HG03175 (cell line): ENCODE measurements around the gene CD99.

Source experiments
- ATAC-seq: cut with Tn5 transposase; IDR thresholded peaks from one replicate; pipeline ENCODE4 v1.9.1; 2021; ENCODE audit warnings: mild to moderate bottlenecking, moderate library complexity; ENCODE audit not compliant: unreplicated experiment

CD99 gene

DNA sequence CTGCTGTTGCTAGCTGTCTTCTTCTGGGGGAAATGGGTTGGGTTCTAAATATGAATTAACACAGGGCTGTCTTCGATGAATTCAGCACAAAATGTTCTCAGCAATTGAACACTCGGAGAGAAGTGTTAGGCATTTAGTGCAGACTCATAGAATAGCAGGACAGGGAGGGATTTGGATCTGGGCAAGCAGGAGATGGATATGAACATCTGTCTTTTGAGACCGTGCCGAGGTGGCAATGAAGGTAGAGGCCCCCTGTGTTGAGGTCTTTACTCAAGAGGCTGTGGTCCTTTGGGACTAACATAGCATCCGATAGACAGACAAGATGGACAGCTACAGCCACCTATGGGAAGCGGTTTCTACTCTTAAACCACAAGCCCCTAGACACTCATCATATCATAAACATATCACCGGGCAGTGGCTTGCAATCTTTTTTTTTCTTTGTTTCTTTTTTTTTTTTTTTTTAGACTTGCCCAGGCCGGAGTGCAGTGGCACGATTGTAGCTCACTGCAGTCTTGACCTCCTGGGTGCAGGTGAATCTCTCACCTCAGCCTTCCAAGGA lies 6.7 kb downstream of the CD99 start:
- peak; percentile 44 for ATAC-seq

DNA sequence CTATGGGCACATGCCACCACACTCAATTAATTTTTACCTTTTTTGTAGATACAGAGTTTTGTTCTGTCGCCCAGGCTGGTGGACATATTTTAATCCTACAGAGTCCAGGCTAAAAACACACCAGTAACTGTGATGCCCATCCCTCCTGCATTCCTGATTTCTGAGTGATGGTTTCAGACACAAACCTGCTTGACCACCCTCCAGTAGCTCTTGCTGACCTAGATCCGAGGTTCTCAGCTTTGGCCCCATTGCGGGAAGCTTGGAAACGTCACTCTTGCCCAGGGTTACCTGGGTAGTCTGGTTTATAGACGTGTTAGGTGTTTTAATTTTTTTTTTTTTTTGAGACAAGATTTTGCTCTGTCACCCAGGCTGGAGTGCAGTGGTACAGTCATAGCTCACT lies 7.5 kb downstream of the CD99 start:
- no peak for ATAC-seq

DNA sequence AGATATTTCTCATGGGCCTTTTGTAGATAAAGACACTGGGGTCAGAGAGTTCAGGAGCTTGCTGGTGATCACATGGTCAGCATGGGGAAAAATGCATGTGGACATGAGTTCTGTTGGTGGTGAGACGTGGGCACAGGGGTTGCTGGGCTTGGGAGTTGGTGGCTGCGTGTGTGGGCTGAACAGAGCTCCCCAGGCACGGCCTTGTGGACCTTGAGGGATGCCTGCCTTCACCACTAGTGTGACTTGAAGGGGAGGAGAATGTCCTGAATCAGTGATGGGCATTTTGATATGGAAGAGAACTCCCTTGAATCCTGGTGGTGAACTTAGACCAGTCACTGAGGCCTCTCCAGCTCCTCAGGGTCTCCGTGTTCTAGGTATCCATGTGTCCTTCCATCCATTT lies 8.9 kb downstream of the CD99 start:
- ATAC-seq: no peak

DNA sequence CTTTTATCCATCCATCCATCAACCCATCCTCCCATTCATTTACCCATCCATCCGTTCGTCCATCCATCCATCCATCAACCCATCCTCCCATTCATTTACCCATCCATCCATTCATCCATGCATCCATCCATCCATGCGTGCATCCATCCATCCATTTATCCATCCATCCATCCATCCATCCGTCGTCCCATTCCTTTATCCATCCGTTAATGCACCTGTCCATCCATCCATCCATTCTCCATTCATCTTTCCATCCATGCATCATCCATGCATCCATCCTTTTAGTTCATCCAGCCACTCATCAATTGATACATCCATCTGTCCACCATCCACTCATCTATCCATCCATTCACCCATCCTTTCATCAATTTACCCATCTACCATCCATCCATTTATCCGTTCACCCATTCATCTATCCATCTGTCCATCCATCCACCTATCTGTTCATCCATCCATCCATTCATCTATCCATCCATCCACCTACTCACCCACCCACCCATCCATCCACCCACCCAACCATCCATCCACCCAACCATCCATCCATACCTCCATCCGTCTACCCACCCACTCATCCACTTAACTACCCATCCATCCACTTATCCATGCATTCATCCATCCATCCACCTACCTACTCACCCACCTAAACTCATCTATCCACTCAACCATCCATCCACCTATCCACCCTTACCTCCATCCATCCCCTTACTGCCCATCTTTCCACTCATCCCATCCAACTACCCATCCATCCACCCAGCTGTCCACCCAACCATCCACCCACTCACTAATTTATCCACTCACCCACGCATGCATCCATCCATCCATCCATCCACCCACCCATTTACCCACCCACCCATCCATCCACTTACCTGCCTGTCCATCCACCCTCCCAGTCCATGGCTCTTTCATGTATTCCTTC lies 9.6 kb downstream of the CD99 start:
- no peak for ATAC-seq

DNA sequence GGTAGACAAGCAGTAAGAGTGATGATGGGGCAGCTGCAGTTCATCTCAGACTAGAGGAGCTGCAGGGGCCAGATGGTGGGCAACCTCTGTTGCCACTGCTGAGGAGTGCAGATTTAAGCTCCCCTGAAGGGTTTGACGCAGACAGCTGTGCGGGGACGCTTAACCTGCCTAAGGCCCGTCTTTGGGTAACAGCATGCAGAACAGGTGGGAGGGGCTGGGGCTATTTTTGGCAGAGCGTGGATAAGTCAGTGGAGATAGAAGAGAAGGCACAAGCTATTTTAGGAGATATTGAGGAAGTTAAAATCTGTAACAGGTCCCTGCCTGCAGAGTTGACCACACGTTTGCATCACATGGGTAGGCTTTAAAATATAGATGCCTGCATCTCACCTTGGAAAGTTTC lies 10.5 kb downstream of the CD99 start:
- ATAC-seq: peak; percentile 22

DNA sequence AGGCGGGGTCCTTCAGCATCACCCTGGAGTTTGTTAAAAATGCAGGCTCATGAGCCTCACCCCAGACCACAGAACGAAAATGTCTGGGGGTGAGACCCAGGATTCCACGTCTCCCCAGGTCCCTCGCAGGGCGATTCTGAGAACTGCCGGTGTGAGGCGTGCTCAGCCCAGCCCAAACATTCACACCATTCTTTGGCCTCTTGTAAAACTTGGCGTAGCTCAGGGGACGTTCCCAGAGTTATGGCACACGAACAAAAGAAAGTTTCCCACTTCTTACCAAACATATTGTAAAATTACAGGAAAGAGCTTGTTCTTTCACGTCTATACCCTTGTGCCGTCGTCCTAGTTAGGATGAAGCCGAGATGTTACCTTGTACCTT lies 12.9 kb downstream of the CD99 start:
- no peak for ATAC-seq

DNA sequence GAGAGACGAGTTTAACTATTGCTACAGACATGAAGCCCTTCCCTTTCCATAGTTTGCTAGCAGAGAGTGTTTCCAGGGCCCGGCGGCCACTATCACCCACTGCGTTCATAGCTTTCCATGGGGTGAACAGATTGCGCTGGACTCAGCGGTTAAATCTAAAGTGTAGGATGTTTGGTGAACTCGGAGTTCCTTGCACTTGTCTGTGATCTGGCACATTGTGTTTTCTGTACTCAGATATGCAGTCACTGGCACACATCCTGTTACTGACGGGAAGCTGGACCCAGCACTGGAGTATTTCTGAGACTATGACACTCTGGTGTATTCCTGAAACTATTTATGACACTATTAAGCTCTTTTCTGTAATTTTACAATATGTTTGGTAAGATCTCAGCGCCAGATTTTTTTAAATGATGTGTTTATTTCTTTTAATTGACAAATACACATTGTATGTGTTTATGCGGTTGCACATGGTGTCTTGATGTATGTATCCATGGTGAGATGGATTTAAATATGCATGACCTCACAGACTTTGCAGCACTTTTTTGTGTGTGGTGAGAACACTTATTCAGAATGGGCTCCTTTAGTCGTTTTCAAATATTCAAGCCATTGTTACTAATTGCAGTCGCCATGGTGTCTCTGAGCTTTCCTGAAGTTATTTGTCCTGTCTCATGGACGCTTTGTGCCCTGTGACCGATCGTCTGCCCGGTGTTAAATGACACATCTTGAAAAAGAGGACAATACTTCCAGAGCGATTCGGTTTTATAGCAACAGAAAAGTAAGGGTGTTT lies 14.1 kb downstream of the CD99 start:
- no peak for ATAC-seq

DNA sequence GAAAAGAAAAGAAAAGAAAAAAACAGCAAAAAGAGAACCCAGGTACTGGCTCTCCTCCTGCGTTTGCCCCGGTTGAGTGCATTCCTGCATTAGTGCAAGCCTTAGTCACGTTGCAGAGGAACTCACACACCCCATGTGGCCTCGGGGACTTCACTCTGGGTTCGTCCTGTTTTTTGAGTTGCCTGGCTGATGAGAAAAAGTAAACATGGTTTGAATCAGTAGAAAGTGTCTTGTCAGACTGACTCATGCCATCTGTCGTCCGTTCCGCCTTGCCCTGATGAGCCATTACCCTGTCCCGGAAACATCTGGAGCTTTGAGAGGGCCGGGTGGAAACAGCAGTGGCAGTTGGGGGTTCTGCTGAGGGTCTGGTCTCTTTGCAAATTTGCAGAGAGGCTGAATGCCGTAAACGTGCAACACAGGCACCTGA lies 16.3 kb downstream of the CD99 start:
- peak; percentile 93 for ATAC-seq

DNA sequence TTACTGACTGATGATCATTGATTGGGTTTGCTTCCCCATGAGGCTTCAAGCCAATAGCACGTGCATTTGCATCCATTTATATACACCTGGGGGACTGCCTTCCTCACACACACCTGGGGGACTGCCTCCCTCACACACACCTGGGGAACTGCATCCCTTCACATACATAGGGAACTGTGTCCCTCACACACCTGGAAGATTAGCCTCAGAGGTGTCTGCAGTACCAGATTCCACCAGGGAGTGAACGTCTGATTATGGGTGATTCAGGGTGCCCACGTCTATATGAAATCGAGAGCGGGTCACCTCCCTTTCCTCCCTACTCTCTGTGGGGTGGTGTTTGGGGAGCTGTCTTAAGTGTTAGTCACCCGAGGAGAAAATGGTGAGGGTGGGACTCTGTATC lies 16.9 kb downstream of the CD99 start:
- ATAC-seq: no peak

DNA sequence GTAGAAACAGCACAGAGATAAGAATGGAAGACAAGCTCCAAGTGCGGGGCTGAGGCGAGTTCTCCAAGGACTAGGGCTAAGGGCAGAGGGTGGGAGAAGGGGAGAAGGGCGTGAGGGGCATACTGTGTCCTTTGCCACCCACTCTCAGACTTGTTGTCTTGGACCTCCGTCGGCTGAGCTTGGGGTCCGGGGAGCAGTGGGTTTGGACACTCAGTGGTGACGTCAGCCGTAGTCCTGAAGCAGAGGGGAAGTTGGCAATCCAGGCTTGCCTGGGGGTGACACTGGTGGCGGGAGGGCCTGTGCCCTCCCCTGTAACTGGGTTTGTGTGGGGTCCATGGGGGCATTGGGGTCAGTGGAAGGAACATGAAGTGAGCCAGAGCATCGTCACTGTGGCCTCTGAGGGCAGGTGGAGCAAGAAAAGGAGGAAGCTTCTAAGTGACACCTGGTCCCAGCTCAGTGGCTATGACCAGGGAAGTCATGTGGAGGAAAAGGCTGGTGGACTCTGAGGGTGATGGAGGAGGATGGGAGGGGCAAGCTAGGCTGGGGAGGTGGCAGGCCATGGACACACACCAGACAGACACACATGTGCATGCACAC lies 17.6 kb downstream of the CD99 start:
- no peak for ATAC-seq

DNA sequence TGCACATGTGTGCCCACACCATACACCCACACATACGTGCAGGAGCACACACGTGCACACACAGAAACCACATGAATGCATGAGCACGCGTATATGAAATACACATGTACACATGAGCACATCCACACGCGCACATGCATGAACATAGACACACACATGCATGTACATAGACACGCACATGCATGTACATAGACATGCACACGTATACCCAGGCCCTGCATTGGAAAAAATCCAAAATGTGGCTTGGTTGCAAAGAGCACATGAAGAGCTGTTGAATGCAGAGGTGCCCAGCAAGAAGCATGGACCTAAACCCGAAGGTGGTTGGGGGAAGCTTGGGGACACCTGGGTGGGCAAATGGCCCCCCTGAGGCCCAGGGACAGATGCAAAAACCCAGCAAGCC lies 18.5 kb downstream of the CD99 start:
- ATAC-seq: no peak

DNA sequence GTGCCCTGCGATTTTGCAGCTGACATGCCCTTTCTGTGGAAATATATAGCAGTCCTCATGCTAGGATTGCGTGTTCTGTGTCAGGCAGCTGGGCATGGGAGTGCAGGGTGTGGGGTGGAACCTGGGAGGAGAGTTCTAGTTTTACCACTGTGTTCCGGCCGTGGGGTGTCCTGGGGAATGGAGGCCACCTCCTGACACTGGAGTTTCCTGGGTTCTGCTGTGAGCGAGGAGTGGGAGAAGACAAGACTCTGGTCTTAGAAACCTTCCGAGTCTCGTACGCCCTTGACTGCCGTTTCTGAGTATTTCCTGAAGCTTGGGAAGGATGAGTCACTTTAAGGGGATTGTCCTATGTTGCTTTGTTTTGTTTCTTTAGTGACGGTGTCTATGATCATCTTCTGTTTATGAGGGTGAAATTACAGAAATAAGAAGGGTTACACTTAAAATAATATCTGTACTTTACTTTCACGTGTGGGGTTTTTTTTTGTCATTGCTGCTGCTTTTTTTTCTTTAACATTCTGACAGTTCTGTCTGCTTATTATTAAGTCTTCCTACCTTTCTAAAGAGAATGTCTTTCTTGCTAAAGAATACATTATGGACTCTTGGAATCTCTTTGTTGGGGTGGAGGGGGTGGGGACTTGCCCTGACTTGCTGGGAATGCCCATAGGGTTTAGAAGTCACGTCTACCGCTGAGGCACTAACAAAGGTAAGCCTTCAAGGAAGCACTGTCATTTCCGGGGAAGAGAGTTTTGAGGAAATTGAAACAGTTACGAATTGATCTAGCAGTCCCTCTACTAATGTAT lies 19.1 kb downstream of the CD99 start:
- no peak for ATAC-seq

DNA sequence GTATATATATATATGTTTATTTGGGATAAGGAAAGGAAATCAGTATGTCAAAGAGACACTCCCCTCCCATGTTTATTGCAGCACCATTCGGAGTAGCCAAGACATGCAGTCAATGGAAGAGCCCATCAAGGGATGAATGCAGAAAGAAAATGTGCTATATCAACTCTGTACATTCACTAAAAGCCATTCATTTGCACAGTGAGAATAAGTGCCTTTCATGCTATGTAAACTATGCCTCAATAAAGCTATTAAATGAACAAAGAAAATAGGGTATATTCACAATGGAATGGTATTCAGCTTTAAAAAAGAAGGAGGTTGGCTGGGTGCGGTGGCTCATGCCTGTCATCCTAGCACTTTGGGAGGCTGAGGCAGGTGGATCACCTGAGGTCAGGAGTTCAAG lies 20.3 kb downstream of the CD99 start:
- no peak for ATAC-seq

DNA sequence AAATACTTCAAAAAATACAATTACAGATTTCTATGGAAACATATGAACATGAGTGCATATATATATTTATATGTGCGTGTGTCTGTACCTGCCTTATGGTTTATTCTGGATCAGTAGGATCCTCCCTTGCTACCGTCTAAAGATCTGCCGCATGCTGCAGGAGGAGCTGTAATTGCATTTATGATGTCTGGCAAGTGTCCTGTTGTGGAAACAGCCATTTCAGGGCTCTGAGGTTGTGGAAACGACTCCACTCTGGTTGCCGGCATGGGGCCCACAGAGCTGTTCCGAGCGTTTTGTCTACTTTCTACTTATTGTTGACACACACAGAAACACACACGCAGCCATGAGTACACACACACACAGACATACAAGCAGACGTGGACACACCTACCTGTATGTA lies 21.3 kb downstream of the CD99 start:
- no peak for ATAC-seq

DNA sequence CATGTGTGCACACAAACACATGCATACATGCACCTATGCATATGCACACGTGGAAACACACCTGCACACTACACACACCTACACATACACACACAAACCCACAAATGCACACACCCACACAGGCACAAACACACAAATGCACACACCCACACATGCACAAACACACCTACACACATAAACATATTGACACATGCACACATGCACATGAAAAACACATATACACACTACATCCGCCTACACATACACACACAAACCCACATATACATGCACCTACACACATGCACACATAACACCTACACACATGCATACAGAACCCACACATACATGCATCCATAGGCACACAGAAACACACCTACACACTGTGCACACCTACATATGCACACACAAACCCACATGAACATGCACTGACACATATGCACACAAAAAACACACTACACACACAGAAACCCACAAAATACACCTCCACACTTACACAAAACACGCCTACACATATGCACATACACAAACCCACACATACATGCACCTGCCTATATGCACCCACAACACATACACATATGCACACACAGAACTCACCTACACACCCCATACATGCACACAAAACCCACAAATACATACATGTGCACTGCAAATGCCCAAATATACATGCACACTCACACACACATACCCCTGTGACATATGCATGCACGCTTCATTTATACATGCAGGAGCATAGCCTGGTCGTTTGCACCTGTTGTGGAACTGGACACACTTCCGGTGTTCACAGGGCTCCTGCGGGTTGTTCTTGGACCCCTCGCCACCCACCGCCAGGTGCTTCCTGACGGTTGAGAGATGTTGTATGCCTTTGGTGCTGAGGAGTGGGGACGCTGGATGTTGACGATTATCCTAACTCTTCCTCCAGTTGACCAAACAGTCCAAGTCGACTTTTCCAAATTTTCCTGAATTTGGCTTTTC lies 22.1 kb downstream of the CD99 start:
- ATAC-seq: no peak

DNA sequence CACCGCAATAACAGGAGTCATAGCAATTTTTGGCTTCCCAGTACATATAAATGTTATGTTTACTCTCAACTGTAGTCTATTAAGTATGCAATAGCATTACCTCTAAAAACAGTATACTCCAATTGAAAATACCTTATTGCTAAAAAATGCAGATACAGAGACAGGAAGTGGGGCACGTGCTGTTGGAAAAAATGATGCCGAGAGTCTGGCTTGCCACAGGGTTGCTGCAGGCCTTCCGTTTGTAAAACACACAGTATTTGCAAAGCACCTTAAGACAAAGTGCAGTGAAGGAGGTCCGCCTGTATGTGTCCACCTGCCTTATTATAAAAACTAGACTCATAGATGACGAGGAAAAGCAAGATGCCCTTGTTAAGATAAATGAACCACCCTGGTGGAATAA lies 23.5 kb downstream of the CD99 start:
- ATAC-seq: no peak

DNA sequence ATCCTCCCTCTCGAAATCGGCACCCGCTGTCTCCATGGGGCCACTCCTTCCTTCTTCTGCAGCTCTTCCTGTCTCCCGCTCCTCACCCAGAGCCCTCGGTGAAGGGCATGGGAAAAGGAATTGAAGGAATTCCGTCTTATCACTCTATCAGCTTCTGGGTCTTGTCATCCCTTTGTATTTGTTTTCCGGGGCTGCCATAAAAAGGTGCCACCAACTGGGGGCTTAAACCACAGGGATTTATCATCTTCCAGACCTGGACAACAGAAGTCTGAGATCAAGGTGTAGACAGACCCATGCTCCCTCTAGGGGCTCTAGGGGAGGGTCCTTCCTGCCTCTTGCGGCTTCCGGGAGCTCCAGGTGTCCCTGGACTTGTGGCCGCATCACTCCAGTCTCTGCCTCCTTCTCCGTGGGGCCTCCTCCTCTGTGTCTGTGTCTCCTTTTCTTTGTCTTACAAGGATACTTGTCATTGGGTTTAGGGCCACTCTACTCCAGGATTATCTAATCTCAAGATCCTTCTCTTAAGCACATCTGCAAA lies 24.0 kb downstream of the CD99 start:
- ATAC-seq: no peak

DNA sequence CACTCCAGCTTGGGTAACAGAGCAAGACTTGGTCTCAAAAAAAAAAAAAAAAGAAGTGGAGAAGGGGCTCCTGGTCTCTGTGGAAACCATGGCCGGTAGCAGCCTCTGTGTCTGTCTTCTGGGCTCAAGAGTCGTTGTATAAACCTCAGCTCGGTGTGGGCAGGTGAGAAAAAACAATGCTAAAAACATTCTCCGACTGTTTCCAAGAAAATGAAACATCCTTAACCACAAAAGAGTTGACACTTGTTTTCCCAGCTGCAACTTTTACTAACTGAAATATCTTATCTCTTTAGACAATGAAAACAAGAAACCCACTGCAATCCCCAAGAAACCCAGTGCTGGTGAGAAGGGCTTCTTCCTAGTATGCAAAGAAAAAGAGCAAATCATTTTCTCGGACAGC lies 26.2 kb downstream of the CD99 start:
- ATAC-seq: no peak

DNA sequence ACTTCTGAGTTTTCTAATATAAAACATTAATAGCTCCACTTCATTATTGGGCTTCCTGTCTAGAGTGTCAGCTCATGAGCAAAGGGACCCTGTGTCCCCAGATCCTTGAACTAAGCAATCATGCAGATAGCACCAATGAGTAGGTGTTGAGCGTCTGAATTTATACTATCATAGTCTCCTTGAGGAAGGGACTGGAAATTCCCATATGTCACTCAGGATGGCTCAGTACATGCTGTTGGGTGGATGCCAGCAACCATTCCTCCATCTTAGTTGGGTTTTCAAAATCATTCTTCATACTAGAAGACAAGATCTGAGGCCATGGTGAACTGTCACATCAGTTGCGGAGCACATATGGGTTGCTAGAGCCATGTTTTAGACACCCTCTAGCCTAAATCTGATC lies 27.7 kb downstream of the CD99 start:
- no peak for ATAC-seq
